Left colon (tissue), 2 donors: ENCODE measurements around the gene GFER. TPM values are rescaled to one million over a fixed set of nuclear protein-coding genes. Genes with fewer than 3 reads are reported as not detected.

ENCODE experiments used
- ATAC-seq: fragments of 200-7000 bp; cut with Tn5 transposase; one replicate; pipeline ENCODE4 v1.9.1; 2020; ENCODE audit warnings: mild to moderate bottlenecking, moderate library complexity
- DNase-seq, 2 donors: peaks; one replicate each; pipeline ENCODE4 v3.0.0-alpha.2; 2020
- intact Hi-C, 2 donors: fragments of 100-400 bp; cut with DNase I in 1 of 2; cut with micrococcal nuclease in 1 of 2; formaldehyde crosslinking; loops; one replicate each; pipeline versions ENCODE4 v1.11.2 to v1.14.0; 2022; cut with DNase I, micrococcal nuclease
- total RNA-seq, 2 donors: library from RNA; stranded (reverse); fragmentation: NEBNext Ultra II Directional; extraction: Animal tissue kit (Norgen Biotek cat#: 25700); gene quantifications; one replicate each; pipeline ENCODE4 v1.2.1, GENCODE V29; 2021
- donor health status: DM: no; HTN: no; CAD: no.
- donor health status: DM: yes; HTN: yes; CAD: no.

The GFER gene
- total RNA-seq, 2 donors from 2014 or later, result 73.7 to 82.3 TPM

DNA sequence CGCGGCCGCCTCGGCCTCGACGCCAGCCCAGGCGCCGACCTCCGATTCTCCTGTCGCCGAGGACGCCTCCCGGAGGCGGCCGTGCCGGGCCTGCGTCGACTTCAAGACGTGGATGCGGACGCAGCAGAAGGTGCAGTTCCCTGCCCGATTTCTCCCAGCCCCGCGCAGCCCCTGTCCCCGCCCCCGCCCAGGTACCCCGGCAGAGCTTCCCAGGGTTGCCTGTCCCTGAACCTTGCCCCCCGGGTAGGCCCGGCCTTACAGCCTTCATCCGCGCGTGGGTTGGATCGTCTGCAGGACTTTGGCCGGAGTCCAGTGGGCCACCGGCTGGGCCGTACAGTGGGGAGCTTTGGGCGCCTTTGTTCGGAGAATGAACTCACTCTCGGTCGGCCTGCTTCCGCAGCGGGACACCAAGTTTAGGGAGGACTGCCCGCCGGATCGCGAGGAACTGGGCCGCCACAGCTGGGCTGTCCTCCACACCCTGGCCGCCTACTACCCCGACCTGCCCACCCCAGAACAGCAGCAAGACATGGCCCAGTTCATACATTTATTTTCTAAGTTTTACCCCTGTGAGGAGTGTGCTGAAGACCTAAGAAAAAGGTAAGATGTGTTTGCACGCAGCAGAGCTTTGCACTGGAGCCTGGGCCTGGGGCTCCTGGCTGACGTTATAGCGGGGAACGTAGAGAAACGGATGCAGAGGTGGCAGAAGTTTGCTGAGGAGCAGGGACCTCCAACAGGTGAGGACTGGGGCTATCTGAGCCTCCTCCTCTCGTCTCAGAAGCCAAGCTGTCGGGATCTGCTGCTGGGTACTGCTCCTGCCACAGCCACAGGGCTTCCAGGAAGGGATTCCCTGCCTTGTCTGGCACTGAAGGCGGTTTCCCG lies 593 bp downstream of the GFER start:
- ATAC-seq, result peak; percentile 8
- intact Hi-C loops, result no loop called here

DNA sequence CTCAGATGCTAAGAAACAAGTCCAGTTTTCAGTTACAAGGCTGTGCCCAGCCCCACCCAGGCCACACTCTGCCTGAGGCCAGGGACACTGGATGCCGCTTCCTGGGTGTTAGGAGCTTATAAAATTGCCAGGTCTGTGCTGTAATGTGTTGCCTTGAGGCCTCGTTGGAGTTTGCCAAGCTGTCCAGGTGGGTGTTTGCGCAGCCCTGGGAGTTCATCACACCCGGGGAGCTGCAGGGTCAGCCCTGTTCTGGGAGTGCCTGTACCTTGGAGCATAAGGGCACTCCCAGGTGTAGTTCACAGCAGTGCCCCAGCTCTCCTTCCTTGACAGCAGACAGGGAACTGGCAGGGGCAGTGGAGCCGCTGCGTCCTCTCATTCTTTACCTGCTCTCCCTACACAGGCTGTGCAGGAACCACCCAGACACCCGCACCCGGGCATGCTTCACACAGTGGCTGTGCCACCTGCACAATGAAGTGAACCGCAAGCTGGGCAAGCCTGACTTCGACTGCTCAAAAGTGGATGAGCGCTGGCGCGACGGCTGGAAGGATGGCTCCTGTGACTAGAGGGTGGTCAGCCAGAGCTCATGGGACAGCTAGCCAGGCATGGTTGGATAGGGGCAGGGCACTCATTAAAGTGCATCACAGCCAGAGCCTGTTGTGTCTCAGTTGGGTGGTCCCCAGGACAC lies 1.6 kb downstream of the GFER start:
- peak; percentile 73 to 82 for DNase-seq
- peak; percentile 38 for ATAC-seq
- intact Hi-C loops, result no loop called here

More for the DNA sequence above, 593 bp downstream of the GFER start:
- peak in 1 of 2 donors; percentile 69 for DNase-seq

DNA sequence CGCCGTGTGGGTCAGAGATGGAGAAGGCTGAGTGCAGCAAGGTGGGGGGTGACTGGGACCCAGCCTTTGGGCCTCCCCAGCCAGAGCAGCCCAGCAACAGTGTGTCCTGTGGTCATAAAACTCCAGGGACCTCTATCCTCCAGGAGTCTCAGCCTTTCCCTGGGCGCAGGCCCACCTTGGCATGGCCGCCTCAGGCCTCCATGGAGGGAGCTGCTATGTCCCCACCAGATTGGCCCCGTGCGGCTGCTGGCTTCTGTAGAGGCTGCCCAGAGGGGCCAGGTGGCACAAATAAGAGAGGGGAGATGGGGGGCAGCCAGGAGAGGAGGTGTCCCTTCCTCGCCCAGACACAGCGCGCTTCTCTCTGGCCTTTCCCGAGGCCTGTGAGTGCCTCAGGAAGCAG lies 3.2 kb downstream of the GFER start:
- ATAC-seq, result no peak

DNA sequence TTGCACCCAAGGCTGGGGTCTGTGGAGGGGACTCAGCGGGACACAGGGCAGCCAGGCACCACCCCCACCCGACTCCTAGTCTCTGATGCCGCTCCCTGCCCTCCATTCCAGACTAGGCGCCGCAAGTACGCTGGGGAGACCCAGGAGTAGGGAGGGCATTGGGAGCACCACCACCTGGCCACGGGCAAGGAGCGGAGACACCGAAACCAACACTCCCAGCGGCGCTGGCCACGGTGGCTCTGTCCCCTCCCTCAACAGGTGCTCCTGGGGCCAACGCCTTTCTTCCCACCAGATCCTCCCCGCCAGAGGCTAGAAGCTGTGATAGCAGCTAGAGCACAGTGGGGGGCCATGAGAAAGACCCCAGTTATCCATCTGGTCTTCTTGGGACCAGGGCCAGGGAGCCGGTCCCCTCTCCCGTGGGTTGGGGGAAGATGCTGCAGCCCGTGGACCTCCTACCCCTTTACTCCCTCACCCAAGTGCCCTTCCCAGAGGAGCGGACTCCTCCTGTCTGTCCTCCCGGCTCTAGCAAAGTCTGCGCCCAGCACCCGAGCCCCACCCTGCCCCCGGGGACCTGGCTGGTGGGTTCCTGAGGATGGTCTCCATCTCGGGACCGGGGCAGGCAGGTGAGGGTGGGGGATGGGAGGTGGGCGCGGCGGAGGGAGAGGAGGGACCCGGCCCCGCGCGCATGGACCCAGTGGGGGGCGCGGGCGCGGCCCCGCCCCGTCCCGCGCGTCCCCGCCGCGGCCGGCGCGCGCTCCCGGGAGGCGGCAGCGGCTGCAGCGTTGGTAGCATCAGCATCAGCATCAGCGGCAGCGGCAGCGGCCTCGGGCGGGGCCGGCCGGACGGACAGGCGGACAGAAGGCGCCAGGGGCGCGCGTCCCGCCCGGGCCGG lies 5.5 kb downstream of the GFER start, which contains the start of gene SYNGR3:
SYNGR3 (plus strand) TSS at position 762 of the 892 bp plus-strand sequence. CDS start 133 bp downstream, outside the sequence.
- ATAC-seq (no peak), DNase-seq (no peak)
- intact Hi-C loops, result no loop called here

More for the DNA sequence above, 3.2 kb downstream of the GFER start:
- no peak for DNase-seq
- intact Hi-C loops, result no loop called here

DNA sequence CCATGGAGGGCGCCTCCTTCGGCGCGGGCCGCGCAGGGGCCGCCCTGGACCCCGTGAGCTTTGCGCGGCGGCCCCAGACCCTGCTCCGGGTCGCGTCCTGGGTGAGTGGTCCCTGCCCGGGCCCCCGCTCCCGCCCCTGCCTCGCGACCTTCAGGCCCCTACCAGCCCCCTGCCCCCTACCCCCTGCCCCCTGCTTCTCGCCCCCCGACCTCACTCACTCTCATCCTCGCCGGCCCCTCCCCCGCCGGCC lies 6.0 kb downstream of the GFER start:
- ATAC-seq, result no peak
- intact Hi-C loops, result no loop called here
- DNase-seq, result no peak

DNA sequence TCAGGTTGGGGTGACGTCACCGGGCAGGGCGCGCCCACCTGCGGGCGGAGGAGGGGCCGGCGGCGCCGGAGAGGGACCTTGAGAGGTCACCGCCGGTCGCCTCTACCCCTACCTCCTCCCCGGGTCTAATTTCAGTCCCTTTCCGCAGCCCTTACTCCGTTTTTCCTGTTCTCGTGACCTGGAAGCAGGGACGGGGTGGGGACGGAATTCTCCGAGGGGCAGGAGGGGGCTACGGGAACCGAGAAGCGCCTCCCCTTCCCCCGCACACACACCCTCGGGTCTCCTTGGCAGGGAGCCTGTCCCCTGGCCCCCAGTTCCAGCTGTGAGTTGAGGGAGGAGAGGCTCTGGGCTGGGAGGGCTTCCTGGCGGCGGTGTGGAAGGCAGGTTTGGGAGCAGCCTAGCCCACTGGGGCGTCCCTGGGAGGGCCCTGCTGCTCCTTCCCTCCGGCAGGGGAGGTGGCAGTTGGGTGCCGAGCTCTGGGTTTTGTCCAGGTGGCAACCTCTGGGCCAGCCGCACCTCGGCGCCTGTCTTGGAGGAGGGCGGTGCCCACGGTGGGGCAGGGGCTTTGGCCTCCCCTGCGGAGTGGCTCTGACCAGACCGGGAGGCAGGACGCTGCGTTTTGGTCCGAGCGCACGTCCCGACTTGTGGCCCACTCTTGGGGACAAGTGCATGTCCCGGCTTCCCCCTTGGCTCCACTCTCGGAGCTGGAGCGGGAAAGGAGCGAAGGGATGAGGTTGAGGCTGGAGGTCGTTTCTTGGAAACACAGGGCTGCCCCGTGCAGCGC lies 6.5 kb downstream of the GFER start:
- DNase-seq (peak; percentile 68 to 82), ATAC-seq (peak; percentile 20)
- intact Hi-C loops, result no loop called here

DNA sequence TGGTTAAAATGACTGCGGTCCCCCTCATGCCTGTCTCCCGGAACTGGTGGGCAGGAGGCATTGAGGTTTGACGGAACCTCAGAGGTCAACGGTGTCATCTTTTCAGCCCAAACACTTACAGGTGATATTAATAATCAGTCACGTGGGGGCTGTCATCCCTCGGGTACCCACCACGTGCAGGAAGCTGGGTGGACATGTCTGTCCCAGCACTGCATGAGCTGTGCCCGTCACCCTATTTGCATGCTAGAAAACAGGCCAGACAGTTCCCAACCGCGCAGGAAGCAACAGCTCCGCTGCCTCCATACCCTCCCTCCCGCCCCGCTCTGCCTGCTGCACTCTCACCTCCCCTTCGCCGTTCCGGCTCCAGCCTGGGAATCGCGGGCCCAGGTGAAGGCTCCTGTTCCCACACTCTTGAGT lies 7.2 kb downstream of the GFER start:
- ATAC-seq, result peak; percentile 16
- intact Hi-C loops, result no loop called here
- peak; percentile 57 to 73 for DNase-seq

DNA sequence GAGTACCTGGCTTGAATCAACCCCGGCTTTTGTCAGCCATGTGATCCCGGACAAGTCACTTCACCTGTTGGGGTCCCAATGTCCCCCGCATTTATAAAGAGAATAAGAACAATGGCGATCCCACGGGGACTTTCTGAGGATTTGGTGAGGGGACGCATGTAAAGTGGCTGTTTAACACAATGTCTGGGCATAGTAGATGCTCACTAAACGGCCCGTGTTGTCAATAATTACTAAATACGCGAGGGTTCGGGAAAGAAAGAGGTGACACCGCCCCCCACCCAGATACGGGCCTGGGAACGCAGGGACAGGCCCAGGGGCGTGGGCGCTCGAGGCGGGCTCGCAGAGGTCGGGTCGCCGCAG lies 7.6 kb downstream of the GFER start:
- DNase-seq (no peak), ATAC-seq (no peak)
- intact Hi-C loops, result no loop called here

DNA sequence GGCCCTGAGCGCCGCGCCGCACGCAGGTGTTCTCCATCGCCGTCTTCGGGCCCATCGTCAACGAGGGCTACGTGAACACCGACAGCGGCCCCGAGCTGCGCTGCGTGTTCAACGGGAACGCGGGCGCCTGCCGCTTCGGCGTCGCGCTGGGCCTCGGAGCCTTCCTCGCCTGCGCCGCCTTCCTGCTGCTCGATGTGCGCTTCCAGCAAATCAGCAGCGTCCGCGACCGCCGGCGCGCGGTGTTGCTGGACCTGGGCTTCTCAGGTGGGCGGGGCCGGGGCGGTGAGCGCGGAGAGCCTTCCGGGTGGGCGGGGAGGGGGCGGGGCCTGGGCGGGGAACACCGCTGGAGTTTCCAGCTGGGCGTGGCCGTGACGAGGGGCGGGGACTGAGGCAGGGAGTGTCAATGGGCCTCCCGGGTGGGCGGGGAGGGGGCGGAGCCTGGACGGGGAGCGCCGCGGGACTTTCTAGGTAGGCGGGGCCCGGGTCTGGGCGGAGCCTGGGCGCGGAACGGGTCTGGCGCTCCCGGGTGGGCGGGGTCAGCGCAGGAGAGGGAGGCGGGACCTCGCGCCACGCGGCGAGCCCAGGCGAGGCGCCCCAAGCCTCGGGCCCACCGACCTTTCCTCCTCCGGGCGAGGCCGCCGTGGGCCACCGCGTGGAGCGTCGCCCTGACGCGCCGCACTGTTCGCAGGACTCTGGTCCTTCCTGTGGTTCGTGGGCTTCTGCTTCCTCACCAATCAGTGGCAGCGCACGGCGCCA lies 8.1 kb downstream of the GFER start:
- intact Hi-C loops, result no loop called here
- DNase-seq (peak; percentile 95 to 97), ATAC-seq (peak; percentile 79)

DNA sequence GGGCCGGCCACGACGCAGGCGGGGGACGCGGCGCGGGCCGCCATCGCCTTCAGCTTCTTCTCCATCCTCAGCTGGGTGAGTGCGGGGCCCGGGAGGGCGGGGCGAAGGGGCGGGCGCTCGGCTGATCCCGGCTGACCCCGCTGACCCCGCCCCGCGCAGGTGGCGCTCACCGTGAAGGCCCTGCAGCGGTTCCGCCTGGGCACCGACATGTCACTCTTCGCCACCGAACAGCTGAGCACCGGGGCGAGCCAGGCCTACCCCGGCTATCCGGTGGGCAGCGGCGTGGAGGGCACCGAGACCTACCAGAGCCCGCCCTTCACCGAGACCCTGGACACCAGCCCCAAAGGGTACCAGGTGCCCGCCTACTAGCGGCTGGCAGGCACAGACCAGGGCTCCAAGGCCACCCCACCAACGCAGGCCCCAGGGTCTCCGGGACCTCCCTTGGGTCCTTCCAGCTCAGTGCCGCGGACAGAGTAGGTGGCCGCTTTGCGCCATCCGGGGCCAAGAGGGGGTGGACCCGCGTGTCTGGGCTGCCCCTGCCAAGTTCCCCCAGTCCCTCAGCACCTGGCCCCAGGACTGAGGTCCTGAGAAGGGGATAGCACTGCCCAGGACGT lies 8.8 kb downstream of the GFER start:
- peak in 1 of 2 donors; percentile 57 for DNase-seq
- intact Hi-C loops, result no loop called here
- no peak for ATAC-seq

DNA sequence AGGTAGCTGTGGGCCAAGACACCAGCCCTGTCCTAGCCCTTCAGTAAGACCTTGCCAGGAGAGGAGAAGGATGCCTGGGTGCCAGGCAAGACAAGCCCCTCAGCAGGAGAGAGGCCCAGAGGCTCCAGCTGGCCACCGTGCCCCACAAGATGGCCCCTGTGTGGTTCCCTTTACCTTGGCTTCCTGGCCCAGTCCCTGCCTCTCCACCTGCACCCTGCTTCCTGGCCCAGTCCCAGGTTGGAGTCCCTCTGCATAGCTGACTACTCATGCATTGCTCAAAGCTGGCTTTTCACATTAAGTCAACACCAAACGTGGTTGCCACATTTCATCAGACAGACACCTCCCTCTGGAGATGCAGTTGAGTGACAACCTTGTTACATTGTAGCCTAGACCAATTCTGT lies 9.7 kb downstream of the GFER start:
- intact Hi-C loops, result no loop called here
- DNase-seq (no peak), ATAC-seq (no peak)

DNA sequence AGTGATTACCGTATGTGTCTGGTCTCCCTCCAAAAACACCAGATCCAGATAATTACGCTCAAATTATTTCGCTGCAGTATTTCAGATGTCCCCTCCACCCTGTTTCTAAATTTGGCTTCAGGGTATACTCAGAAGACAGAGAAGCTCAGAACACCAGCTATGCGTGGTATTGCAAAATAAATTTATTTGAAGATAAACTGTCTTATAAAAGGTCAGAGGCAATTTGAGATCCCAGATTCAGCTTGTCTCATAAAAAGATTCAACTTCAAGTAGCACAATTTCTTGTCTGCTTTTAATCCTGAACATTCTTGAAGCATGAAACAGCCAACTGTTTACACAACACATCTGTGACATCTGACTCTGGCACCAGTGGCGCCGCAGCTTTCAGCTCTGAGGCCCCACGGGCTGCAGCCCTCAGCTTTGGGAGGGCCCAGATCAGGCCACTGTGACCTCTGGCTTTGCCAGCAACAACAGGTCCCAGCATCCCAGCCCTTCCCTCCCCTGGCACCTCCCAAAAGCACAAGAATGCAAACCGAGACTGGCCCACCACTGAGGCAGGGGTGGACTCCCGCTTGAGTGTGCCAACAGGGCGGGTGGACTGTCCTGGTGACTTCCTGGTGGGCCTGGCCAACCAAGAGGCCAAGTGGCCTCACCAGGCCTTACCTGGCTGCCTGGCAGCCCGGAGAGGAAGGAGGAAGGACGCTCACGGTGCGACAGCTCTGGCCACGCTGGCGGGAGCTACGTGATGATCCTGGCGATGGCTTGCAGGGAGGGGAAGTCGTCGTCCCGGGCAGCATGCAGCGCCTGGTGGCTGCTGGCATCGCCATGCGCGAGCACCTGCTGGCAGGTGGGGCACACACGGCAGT lies 13.7 kb downstream of the GFER start:
- intact Hi-C loops, result no loop called here
- ATAC-seq, result no peak
- DNase-seq, result no peak

DNA sequence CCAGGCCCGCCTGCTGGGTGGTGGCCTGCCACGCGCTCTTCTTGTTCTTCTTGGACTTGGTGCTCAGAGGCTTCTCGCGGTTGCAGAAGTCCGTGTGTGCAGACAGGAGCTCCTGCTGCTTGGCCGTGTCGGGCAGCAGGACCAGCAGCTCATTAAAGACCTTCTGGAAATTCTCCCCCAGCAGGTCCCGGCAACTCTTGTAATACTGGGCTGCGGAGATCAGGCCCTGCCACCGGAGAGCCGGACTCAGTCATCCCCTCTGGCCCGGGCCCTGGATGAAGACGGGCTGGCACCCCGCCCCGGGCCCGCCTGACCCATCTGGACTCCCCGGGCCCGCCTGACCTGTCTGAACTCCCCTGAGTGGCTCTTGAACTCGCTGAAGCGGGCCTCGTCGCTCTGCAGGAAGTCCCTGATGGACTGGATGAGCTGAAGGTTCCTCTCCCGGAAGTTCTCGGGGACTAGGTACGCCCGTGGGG lies 14.4 kb downstream of the GFER start:
- no peak for DNase-seq
- intact Hi-C loops, result no loop called here
- ATAC-seq, result no peak

DNA sequence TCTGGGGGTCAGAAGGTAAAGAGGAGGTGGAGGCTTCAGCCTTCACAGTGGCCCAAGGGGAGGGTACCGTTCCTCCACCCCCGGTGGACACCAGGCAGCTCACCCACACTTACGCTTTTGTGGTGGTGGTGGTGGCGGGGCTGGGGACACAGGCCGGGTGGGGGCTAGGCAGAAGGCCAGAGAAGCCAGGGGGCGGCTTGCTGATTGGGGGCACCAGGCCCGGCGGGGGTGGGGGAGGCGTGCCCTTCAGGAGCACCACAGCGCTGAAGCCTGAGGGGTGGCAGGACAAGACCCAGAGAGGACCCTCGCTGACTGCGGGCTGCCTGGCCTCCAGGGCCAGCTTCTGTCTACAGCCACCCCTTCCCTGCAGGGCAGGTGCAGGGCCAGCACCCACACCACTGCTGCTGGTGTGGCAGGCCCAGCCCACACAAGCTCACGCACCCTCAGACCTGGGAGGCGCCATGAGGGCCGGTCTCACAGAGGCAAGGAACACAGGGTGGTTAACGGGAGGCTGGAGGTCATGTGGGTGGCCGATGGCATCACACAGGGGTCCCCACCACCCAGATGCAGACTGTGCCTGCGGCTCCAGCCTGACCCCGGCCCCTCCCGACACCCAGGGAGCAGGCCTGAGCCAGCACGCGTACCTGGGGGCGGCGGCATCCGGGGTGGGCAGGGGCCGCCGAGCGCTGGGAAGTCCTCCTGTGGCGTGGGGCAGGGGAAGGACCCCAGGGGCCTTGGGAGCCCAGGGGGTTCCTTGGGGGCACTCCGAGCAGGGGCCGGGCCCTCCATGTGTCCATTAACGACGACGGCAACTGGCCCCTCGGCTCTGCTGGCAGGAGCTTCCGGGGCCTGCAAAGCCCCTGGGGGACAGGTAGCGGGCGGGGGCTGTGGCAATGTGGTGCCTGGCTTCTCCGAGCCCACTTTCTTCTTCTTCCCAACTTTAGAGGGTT lies 15.1 kb downstream of the GFER start:
- no peak for ATAC-seq
- DNase-seq, result no peak
- intact Hi-C loops, result no loop called here

DNA sequence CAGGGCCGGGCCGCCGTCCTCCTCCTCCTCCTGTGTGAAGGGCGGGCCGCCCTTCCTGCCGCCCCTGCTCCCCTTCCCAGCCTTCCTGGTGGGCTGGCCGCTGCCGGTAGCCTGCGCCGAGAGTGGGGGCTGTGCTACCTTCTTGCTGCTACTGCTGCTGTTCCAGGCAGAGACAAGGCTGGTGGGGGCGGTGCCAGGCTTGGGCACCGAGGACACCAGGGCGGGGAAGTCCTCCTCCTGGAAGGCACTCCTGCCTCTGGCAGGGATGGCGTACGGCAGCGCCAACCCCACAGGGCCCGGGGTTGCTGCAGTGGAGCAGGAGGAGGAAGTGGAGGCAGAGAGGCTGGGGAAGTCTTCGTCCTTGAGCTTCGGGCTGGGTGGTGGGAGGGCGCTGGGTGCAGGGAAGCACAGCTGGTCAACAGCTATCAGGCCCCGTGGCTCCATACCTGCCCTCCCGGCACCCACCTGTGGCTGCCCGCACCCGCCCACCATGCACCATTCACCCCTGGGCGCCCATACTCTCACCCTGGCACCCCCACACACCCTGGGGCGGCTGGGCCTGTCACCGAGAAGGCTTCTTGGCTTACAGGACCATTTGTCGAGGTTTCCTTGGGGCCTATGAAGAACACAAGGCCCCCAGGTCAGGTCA lies 16.0 kb downstream of the GFER start:
- ATAC-seq (no peak), DNase-seq (no peak)
- intact Hi-C loops, result loop anchor here in 1 of 2 donors (10.0 kb wide), 1 partner anchor 145 kb away; the partner anchor contains the start of gene RAB26
